ENCODE results near the gene MTERF2.
"Not testable (repeated sequence)": the region's sequence is repeated elsewhere in the genome, so short reads cannot be mapped to it uniquely, and the experiment has no call there.

MTERF2 gene

DNA sequence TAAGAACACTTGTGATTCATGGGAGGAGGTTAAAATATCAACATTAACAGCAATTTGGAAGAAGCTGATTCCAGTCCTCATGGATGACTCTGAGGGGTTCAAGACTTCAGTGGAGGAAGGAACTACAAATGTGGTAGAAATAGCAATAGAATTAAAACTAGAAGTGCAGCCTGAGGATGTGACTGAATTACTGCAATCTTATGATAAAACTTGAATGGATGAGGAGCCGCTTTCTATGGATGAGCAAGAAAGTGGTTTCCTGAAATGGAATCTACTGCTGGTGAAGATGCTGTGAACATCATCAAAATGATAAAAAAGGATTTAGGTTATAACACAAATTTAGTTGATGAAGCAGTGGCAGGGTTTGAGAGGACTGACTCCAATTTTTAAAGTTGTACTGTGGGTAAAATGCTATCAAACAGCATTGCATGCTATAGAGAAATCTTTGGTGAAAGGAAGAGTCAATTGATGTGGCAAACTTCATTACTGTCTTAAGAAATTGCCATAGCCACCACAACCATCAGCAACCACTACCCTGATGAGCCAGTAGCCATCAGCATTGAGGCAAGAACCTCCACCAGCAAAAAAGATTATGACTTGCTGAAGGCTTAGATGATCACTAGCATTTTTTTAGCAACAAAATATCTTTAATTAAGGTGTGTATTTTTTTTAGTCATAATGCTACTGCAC is 25.9 kb upstream of the MTERF2 start:
- no peak for DNase-seq (ENCODE audit: low read depth, low spot score)
- H3K4me3 ChIP-seq (ENCODE audit: low read depth, low read length), result no peak overlapping the region
- in situ Hi-C loops (cut with HindIII; ENCODE audit: low sequenced_read_pairs), result no loop called here
- TF ChIP-seq, protein P1, sequence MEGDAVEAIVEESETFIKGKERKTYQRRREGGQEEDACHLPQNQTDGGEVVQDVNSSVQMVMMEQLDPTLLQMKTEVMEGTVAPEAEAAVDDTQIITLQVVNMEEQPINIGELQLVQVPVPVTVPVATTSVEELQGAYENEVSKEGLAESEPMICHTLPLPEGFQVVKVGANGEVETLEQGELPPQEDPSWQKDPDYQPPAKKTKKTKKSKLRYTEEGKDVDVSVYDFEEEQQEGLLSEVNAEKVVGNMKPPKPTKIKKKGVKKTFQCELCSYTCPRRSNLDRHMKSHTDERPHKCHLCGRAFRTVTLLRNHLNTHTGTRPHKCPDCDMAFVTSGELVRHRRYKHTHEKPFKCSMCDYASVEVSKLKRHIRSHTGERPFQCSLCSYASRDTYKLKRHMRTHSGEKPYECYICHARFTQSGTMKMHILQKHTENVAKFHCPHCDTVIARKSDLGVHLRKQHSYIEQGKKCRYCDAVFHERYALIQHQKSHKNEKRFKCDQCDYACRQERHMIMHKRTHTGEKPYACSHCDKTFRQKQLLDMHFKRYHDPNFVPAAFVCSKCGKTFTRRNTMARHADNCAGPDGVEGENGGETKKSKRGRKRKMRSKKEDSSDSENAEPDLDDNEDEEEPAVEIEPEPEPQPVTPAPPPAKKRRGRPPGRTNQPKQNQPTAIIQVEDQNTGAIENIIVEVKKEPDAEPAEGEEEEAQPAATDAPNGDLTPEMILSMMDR (IDR thresholded peaks at IDR 0.05; ENCODE audit: low read depth, low read length), result no peak

DNA sequence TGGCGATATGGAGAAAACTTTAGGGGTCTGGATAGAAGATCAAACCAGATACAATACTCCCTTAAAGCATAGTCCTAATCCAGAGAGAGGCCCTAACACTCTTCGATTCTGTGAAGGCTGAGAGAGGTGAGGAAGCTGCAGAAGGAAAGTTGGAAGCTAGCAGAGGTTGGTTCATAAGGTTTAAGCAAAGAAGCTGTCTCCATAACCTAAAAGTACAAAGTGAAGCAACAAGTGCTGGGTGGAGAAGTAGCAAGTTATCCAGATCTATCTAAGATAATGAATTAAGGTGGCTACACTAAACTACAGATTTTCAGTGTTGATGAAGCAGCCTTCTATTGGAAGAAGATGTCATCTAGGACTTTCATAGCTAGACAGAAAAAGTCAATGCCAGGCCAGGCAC is 24.6 kb upstream of the MTERF2 start:
- in situ Hi-C loops (cut with HindIII; ENCODE audit: low sequenced_read_pairs), result no loop called here
- TF ChIP-seq, protein P1 (IDR thresholded peaks at IDR 0.05; ENCODE audit: low read depth, low read length), result no peak
- no peak overlapping the region for H3K4me3 ChIP-seq (ENCODE audit: low read depth, low read length)
- no peak for DNase-seq (ENCODE audit: low read depth, low spot score)

DNA sequence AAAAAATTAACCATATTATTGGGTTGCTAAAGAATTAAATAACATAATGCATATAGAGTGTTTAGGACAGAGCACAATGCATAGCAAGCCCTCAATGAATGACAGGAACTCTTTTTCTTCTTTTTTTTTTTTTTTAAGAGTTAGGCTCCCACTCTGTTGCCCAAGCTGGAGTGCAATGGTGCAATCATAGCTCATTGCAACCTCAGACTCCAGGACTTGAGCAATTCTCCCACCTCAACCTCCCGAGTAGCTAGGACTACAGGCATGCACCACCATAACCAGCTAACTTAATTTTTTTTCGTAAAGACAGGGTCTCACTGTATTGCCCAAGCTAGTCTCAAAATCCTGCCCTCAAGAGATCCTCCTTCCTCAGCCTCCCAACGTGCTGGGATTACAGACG is 20.5 kb upstream of the MTERF2 start:
- no peak for DNase-seq (ENCODE audit: low read depth, low spot score)
- in situ Hi-C loops (cut with HindIII; ENCODE audit: low sequenced_read_pairs), result no loop called here
- no peak overlapping the region for H3K4me3 ChIP-seq (ENCODE audit: low read depth, low read length)
- TF ChIP-seq, protein P1 (IDR thresholded peaks at IDR 0.05; ENCODE audit: low read depth, low read length), result no peak

DNA sequence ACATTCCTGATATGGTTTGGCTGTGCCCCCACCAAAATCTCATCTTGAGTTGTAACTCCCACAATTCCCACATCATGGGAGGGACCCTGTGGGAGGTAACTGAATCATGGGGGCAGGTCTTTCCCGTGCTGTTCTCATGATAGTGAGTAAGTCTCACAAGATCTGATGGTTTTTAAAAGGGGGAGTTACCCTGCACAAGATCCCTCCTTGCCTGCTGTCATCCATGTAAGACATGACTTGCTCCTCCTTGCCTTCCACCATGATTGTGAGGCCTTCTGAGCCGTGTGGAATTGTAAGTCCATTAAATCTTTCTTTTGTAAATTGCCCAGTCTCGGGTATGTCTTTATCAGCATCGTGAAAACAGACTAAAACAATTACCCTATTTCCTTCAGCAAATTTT is 15.7 kb upstream of the MTERF2 start:
- in situ Hi-C loops (cut with HindIII; ENCODE audit: low sequenced_read_pairs); H3K4me3 ChIP-seq (ENCODE audit: low read depth, low read length); DNase-seq (ENCODE audit: low read depth, low spot score): not testable (repeated sequence)

GRCh38 chr12:106999446-106999845 is 12.5 kb upstream of the MTERF2 start:
- in situ Hi-C loops (cut with HindIII; ENCODE audit: low sequenced_read_pairs), result no loop called here
- DNase-seq (ENCODE audit: low read depth, low spot score), result no peak
- TF ChIP-seq, protein P1 (IDR thresholded peaks at IDR 0.05; ENCODE audit: low read depth, low read length), result no peak

GRCh38 chr12:106997916-106998315 is 11.0 kb upstream of the MTERF2 start:
- TF ChIP-seq, protein P1 (IDR thresholded peaks at IDR 0.05; ENCODE audit: low read depth, low read length), result no peak
- in situ Hi-C loops (cut with HindIII; ENCODE audit: low sequenced_read_pairs), result no loop called here
- no peak overlapping the region for H3K4me3 ChIP-seq (ENCODE audit: low read depth, low read length)
- DNase-seq (ENCODE audit: low read depth, low spot score), result no peak

More at GRCh38 chr12:106999446-106999845, 12.5 kb upstream of the MTERF2 start:
- H3K4me3 ChIP-seq (ENCODE audit: low read depth, low read length), result no peak overlapping the region

DNA sequence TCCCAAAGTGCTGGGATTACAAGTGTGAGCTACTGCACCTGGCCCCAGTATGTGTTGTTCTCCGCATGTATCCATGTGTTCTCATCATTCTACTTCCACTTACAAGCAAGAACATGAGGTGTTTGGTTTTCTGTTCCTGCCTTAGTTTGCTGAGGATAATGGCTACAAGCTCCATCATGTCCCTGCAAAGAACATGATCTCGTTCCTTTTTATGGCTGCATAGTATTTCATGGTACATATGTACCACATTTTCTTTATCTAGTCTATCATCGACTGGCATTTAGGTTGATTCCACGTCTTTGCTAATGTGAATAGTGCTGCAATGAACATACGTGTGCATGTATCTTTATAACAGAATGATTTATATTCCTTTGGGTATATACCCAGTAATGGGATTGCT is 9.2 kb upstream of the MTERF2 start:
- in situ Hi-C loops (cut with HindIII; ENCODE audit: low sequenced_read_pairs); DNase-seq (ENCODE audit: low read depth, low spot score); H3K4me3 ChIP-seq (ENCODE audit: low read depth, low read length): not testable (repeated sequence)

Measured in astrocyte of the spinal cord (primary cell).